OCI-LY7 (cell line): ENCODE data around the gene ABCA4. TPM values are rescaled to one million over a fixed set of nuclear protein-coding genes. Genes with fewer than 3 reads are reported as not detected.

Source experiments
- BruUV-seq: library from RNA; stranded (reverse); fragments of 400-500 nt; replicated peaks from 2 replicates; lab custom pipeline; 2021; lab: Mats Ljungman, UMichigan
- CTCF ChIA-PET: fragments of 300-600 bp; sonication (Branson Sonifier 250); formaldehyde crosslinking; loops from one replicate; lab custom pipeline; 2022; ENCODE audit warnings: antibody characterized with exemption; ENCODE audit not compliant: unreplicated experiment; lab: Charles Lee
- POLR2A ChIA-PET: fragments of 300-600 bp; sonication (Branson Sonifier 250); formaldehyde crosslinking; loops from one replicate; lab custom pipeline; 2022; ENCODE audit warnings: antibody characterized with exemption; lab: Charles Lee
- DNase-seq: peaks from one replicate; pipeline ENCODE4 v3.0.0-alpha.2; 2015; ENCODE audit warnings: low spot score
- H2AFZ ChIP-seq: fragments of 200-600 bp; sonication (generic), shearing (Covaris generic); 2 replicates; pipeline ENCODE4 v1.6.1; 2014; ENCODE audit warnings: mild to moderate bottlenecking, antibody characterized with exemption, low read length, moderate library complexity
- H3K27ac ChIP-seq: fragments of 200-600 bp; sonication (generic); 2 replicates; pipeline ENCODE4 v1.5.1; 2014; ENCODE audit warnings: mixed run types, low read depth, mild to moderate bottlenecking, moderate library complexity, low read length, inconsistent platforms; ENCODE audit not compliant: poor library complexity, severe bottlenecking
- H3K36me3 ChIP-seq: fragments of 200-600 bp; sonication (generic); 2 replicates; pipeline ENCODE4 v1.6.1; 2014; ENCODE audit warnings: mild to moderate bottlenecking, antibody characterized with exemption, low read length, moderate library complexity, mixed read lengths; ENCODE audit not compliant: insufficient read depth
- H3K4me1 ChIP-seq: fragments of 200-600 bp; sonication (generic); 2 replicates; pipeline ENCODE4 v1.5.1; 2014; ENCODE audit warnings: mild to moderate bottlenecking, low read length; ENCODE audit not compliant: insufficient read depth, poor library complexity, severe bottlenecking
- H3K4me2 ChIP-seq: fragments of 200-600 bp; sonication (generic); 2 replicates; pipeline ENCODE4 v1.6.1; 2014; ENCODE audit warnings: mild to moderate bottlenecking, low read length
- H3K4me3 ChIP-seq: fragments of 200-600 bp; sonication (generic); 2 replicates; pipeline ENCODE4 v1.5.1; 2014; ENCODE audit warnings: mild to moderate bottlenecking, low read depth, low read length; ENCODE audit not compliant: poor library complexity, severe bottlenecking
- H3K79me2 ChIP-seq: fragments of 200-600 bp; sonication (generic); 2 replicates; pipeline ENCODE4 v1.6.1; 2016; ENCODE audit warnings: low read depth, mild to moderate bottlenecking, low read length, moderate library complexity, mixed read lengths; ENCODE audit not compliant: insufficient read depth
- H3K9me2 ChIP-seq: fragments of 200-600 bp; sonication (generic); 2 replicates; pipeline ENCODE4 v1.6.1; 2016; ENCODE audit warnings: mild to moderate bottlenecking, low read length, mixed read lengths; ENCODE audit not compliant: insufficient read depth
- H3K9me3 ChIP-seq: fragments of 200-600 bp; sonication (generic); 2 replicates; pipeline ENCODE4 v1.6.1; 2014; ENCODE audit warnings: mild to moderate bottlenecking, mixed run types, low read length, mixed read lengths
- H4K20me1 ChIP-seq: fragments of 200-600 bp; sonication (generic); 2 replicates; pipeline ENCODE4 v1.6.1; 2014; ENCODE audit warnings: mild to moderate bottlenecking, antibody characterized with exemption, low read length, moderate library complexity, mixed read lengths; ENCODE audit not compliant: insufficient read depth
- CTCF ChIP-seq: fragments of 200-600 bp; sonication (generic); conservative IDR thresholded peaks from 2 replicates; pipeline ENCODE4 v1.5.1; 2014; ENCODE audit warnings: mild to moderate bottlenecking, antibody characterized with exemption, low read length, moderate library complexity, mixed read lengths
- EZH2phosphoT487 ChIP-seq: fragments of 200-600 bp; sonication (generic); IDR thresholded peaks from 2 replicates; pipeline ENCODE4 v1.6.1; 2018; ENCODE audit warnings: low read depth, borderline replicate concordance, mild to moderate bottlenecking, mixed run types, antibody characterized with exemption, low read length, moderate library complexity, mixed read lengths
- intact Hi-C: fragments of 100-400 bp; cut with micrococcal nuclease; formaldehyde crosslinking; loops from one replicate; pipeline ENCODE4 v1.10.0; 2022; ENCODE audit not compliant: unreplicated experiment
- total RNA-seq, 2 experiments: library from RNA; depleted of rRNA in 1 of 2; stranded (reverse); fragments of >200 nt in 1 of 2; shearing (Covaris generic) in 1 of 2; gene quantifications; 2 replicates each; pipeline ENCODE4 v1.2.3, GENCODE V29; 2014 to 2022

ABCA4 gene
- total RNA-seq, 2 experiments from 2014 or later, result not detected

- no TSS peak for BruUV-seq
- no peak for TF ChIP-seq EZH2phosphoT487
- TF ChIP-seq CTCF, result no peak
- POLR2A ChIA-PET, result no interaction called here
- CTCF ChIA-PET, result no interaction called here
- H3K4me1 ChIP-seq, result no peaks in the 10 kb centered on the region
- no peak overlapping the region for H3K4me2 ChIP-seq
- no peak overlapping the region for H2AFZ ChIP-seq
- H3K79me2 ChIP-seq, result no peaks in the 10 kb centered on the region
- no peaks in the 10 kb centered on the region for H3K9me3 ChIP-seq
- no peak overlapping the region for H3K4me3 ChIP-seq
- H3K36me3 ChIP-seq, result no peaks in the 10 kb centered on the region
- intact Hi-C loops, result no loop called here
- H3K9me2 ChIP-seq, result no peaks in the 10 kb centered on the region
- no peaks in the 10 kb centered on the region for H4K20me1 ChIP-seq
- no peak overlapping the region for H3K27ac ChIP-seq
- no peak for DNase-seq
Observed at GRCh38 chr1:94104127-94104684, 16.7 kb downstream of the ABCA4 start.

GRCh38 chr1:94103608-94104007, 17.3 kb downstream of the ABCA4 start:
- Histone ChIP-seq H3K79me2 (no peaks in the 10 kb centered on the region), H3K27ac (no peak overlapping the region), H3K36me3 (no peaks in the 10 kb centered on the region), H3K4me1 (no peaks in the 10 kb centered on the region), H3K4me3 (no peak overlapping the region), H4K20me1 (no peaks in the 10 kb centered on the region), H2AFZ (no peak overlapping the region), H3K4me2 (no peak overlapping the region), H3K9me2 (no peaks in the 10 kb centered on the region), H3K9me3 (no peaks in the 10 kb centered on the region)
- DNase-seq, result no peak
- TF ChIP-seq EZH2phosphoT487, result no peak
- no peak for TF ChIP-seq CTCF
- BruUV-seq, result no TSS peak
- CTCF ChIA-PET, result no interaction called here
- intact Hi-C loops, result no loop called here
- POLR2A ChIA-PET, result interaction anchor here (0.5 kb wide), 1 partner anchor 1066 kb away, joined by 3 read pairs; no protein-coding TSS in a partner anchor
